GM19240 (cell line): Measurements from ENCODE around the gene SLC17A9.
A peak's percentile ranks its signal among the peaks of the same experiment; 100 is the strongest.
"Not testable (repeated sequence)": the region's sequence is repeated elsewhere in the genome, so short reads cannot be mapped to it uniquely, and the experiment has no call there.

Source experiments
- DNase-seq: peaks from one replicate; pipeline ENCODE4 v3.0.0; 2011; ENCODE audit warnings: low spot score; ENCODE audit not compliant: insufficient read length

SLC17A9 gene

GRCh38 chr20:62920039-62920645, 32.4 kb upstream of the SLC17A9 start:
- no peak for DNase-seq

GRCh38 chr20:62921119-62921687, 31.3 kb upstream of the SLC17A9 start:
- no peak for DNase-seq

GRCh38 chr20:62922451-62922921, 30.0 kb upstream of the SLC17A9 start:
- no peak for DNase-seq

GRCh38 chr20:62923059-62923668, 29.3 kb upstream of the SLC17A9 start:
- not testable (repeated sequence) for DNase-seq

GRCh38 chr20:62923669-62924441, 28.7 kb upstream of the SLC17A9 start:
- DNase-seq = no peak

GRCh38 chr20:62924442-62925075, 27.9 kb upstream of the SLC17A9 start:
- DNase-seq = no peak

GRCh38 chr20:62925076-62925419, 27.5 kb upstream of the SLC17A9 start:
- no peak for DNase-seq

GRCh38 chr20:62925420-62926228, 26.9 kb upstream of the SLC17A9 start:
- no peak for DNase-seq

GRCh38 chr20:62926229-62927127, 26.0 kb upstream of the SLC17A9 start, which contains the start of gene DIDO1:
Gene DIDO1, minus strand, starts transcription at chr20:62926505.
- DNase-seq = peak; percentile 88

GRCh38 chr20:62927128-62927705, 25.3 kb upstream of the SLC17A9 start:
- DNase-seq = no peak

- no peak for DNase-seq
These were observed 24.1 kb upstream of the SLC17A9 start for GRCh38 chr20:62928246-62928939.

- no peak for DNase-seq
These were observed 23.4 kb upstream of the SLC17A9 start for GRCh38 chr20:62929051-62929538.

GRCh38 chr20:62931464-62931863, 21.0 kb upstream of the SLC17A9 start:
- DNase-seq = no peak

- no peak for DNase-seq
These were observed 18.5 kb upstream of the SLC17A9 start for GRCh38 chr20:62933966-62934365.

- DNase-seq = no peak
These were observed 17.1 kb upstream of the SLC17A9 start for GRCh38 chr20:62935204-62935967.

GRCh38 chr20:62935968-62936585, 16.4 kb upstream of the SLC17A9 start:
- DNase-seq = no peak
